ENCODE data around the gene FYB2.

FYB2 gene

DNA sequence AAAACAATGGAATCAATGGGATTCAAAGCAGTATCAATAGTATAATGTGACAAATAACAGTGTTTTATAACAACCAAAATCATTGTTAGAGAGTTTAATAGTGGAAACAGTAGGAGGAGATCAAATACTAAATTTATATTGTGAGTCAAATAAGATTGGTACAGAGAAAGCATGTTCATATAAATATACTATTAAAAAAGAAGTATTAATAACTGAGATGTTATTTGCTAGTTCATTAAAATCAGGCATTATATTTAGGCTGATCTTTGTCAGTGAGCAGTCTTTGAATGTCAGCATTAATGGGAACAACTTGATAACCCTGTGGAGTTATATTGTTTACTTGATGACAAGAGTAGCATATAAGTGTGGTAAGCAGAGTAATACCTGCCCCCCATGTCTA is 143.4 kb downstream of the FYB2 start:
- H3K4me3 ChIP-seq (ENCODE audit: low read length): no peak overlapping the region
- DNase-seq (ENCODE audit: low read depth): no peak
- TF ChIP-seq, protein P1, sequence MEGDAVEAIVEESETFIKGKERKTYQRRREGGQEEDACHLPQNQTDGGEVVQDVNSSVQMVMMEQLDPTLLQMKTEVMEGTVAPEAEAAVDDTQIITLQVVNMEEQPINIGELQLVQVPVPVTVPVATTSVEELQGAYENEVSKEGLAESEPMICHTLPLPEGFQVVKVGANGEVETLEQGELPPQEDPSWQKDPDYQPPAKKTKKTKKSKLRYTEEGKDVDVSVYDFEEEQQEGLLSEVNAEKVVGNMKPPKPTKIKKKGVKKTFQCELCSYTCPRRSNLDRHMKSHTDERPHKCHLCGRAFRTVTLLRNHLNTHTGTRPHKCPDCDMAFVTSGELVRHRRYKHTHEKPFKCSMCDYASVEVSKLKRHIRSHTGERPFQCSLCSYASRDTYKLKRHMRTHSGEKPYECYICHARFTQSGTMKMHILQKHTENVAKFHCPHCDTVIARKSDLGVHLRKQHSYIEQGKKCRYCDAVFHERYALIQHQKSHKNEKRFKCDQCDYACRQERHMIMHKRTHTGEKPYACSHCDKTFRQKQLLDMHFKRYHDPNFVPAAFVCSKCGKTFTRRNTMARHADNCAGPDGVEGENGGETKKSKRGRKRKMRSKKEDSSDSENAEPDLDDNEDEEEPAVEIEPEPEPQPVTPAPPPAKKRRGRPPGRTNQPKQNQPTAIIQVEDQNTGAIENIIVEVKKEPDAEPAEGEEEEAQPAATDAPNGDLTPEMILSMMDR (conservative IDR thresholded peaks at IDR 0.05; ENCODE audit: low read depth, low read length): no peak

GRCh38 chr1:56672579-56672978 is 146.6 kb downstream of the FYB2 start:
- H3K4me3 ChIP-seq (ENCODE audit: low read length): no peak overlapping the region
- TF ChIP-seq, protein P1 (conservative IDR thresholded peaks at IDR 0.05; ENCODE audit: low read depth, low read length): no peak
- no peak for DNase-seq (ENCODE audit: low read depth)

DNA sequence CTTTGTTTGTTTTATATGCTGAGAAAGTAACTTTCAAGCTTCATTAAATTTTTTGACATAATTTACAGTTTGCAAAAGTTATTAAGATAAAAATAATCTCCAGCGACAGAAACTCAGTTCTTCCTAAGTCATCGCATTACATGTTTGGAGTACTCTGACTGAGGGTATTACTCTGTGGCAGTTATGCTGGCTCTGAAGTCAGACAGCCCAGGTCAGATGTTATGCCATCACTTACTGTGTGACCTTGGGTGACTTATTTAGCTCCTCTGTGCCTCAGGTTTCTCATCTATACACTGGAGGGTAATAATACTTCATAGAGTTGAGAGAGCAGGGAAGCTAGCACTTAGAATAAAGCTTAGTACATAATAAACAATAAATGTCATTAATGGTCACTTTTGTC is 147.7 kb downstream of the FYB2 start:
- no peak overlapping the region for H3K4me3 ChIP-seq (ENCODE audit: low read length)
- TF ChIP-seq, protein P1 (conservative IDR thresholded peaks at IDR 0.05; ENCODE audit: low read depth, low read length): no peak
- DNase-seq (ENCODE audit: low read depth): no peak

GRCh38 chr1:56671085-56671484 is 148.1 kb downstream of the FYB2 start:
- DNase-seq (ENCODE audit: low read depth): no peak
- no peak overlapping the region for H3K4me3 ChIP-seq (ENCODE audit: low read length)
- TF ChIP-seq, protein P1 (conservative IDR thresholded peaks at IDR 0.05; ENCODE audit: low read depth, low read length): no peak

DNA sequence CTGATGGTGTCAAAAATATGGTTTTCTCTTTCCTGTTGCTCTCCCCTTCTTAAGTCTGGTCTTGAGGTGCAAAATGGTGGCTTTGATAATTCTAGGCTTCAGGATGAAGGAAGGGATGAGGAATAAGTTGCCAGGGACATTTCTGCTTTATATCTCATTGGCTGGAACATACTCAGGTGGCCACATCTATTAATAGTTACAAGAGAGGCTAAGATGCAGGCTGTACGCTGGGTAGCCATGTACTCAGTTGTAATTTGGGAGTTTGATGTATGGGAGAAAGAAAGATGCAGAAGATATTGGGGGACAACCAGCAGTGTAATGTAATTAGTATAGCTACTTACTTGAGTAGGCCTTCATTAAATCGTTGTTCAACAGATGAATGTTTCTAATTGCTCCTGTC is 148.9 kb downstream of the FYB2 start:
- TF ChIP-seq, protein P1 (conservative IDR thresholded peaks at IDR 0.05; ENCODE audit: low read depth, low read length): no peak
- DNase-seq (ENCODE audit: low read depth): no peak
- H3K4me3 ChIP-seq (ENCODE audit: low read length): no peak overlapping the region
